GM18873 (cell line): ENCODE measurements around the gene KIF20A.
A peak's percentile ranks its signal among the peaks of the same experiment; 100 is the strongest.
"Not testable (repeated sequence)": the region's sequence is repeated elsewhere in the genome, so short reads cannot be mapped to it uniquely, and the experiment has no call there.

Experiments used
- ATAC-seq: cut with Tn5 transposase; IDR thresholded peaks from one replicate; pipeline ENCODE4 v1.9.1; 2021; ENCODE audit warnings: mild to moderate bottlenecking, moderate library complexity, moderate number of reproducible peaks; ENCODE audit not compliant: unreplicated experiment, low FRiP score

Gene KIF20A

DNA sequence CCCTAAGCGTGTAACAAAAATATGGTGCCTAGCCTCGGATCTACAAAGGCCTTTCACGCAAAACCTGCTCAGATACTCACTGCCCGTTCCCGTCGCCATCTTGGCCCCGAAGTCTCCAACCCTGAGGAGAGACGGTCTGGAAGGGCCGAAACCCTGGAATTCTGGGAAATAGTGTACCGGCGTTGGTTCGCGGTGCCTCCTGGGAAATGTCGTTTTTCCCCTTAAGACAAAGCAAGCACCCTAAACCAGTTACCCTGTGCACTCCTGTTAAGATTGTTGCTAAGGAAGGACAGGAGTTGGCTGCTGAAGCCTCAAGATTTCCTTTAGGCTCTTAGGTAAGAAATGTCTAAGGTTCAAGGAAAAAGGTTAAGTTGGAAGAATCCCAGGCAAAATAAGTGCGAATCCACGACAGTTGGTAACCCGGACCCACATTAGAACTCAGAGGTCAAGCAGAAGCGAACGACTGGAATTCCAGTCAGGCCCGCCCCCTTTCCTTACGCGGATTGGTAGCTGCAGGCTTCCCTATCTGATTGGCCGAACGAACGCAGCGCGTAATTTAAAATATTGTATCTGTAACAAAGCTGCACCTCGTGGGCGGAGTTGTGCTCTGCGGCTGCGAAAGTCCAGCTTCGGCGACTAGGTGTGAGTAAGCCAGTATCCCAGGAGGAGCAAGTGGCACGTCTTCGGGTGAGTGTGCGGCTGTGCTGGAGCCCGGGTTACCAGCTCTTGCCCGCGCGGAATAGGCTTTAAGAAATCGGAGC lies at the start of gene KIF20A, which contains the start of gene BRD8:
KIF20A (plus strand) TSS at position 597 of the 761 bp plus-strand sequence. CDS start 569 bp downstream, outside the sequence.
BRD8 (minus strand) TSS at position 115 of the 761 bp plus-strand sequence; CDS start at position 99, 16 bp downstream.
- peak; percentile 67 for ATAC-seq

DNA sequence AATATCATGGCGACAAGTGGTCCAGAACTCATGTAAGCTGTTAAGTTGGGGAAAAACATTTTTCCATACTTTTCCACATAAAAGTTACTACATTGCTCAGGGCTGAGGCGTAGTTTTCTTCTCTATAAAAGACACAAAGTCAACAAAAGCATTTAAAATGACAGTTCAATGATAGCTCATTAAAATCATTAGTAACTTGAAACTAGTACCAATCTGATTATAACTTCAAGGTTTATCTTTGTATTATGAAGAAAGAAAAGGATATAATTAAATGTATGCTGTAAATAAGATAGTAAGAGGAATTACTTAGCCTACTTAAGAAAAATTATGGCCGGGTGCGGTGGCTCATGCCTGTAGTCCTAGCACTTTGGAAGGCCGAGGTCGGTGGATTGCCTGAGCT lies 49.6 kb upstream of the KIF20A start:
- ATAC-seq: no peak

DNA sequence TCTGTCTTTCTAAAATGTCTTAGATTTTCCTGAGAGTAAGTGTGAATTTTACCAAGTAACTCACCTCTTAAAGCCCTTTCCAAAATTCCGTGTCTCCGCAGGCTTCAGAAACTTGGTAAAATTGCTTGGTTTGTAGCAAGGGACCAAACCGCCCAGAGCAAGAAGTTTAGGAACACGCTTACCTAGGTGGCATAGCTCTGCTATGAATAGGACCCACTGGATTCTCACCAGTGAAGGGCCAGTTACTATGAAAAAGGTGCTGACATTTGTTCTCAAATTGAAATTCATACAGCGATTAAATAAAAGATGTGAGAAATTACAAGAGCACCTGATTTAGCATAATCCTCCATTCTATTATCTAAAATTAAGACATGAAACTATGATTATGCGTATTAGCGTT lies 46.4 kb upstream of the KIF20A start:
- no peak for ATAC-seq

DNA sequence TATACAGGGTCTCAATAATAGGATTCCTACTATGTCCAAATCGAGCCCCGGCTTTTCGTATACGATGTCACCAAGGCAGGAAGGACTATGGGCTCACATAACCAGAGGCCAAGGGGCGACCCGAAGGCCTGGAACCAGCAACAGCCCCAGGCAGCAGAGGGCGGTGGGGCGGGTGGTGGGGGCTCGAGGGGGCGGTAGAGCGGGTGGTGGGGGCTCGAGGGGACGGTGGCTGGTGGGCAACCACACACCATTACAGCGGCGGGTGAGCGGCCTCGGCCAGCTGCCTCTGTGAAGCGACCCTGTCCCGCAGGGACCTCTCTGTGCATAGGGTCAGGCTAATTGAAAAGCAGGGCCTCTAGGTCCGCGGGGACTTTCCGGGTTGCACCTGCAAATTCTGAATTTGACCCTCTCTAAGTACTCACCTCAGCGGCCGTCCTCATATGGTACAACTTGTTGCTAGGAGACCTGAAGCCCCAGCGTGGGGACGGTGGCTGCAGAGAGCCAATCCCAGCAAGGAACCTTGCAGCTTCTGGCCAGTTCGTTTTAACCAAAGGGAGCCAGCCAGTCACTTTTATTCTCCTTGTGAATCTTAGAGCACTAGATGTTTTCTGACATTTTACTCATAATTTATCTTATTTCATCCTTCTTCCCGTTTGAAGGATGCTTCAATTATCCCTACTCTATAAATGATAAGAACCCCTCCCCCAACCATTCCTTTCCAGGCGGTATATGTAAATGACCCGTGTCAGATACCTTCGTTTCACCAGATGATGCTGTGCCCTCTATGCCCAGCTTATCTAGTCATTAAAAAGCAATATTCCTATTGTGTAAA lies 39.7 kb upstream of the KIF20A start, which contains the start of gene NME5:
NME5 (minus strand) TSS at position 480 of the 832 bp plus-strand sequence. CDS start 648 bp downstream, outside the sequence.
- no peak for ATAC-seq

DNA sequence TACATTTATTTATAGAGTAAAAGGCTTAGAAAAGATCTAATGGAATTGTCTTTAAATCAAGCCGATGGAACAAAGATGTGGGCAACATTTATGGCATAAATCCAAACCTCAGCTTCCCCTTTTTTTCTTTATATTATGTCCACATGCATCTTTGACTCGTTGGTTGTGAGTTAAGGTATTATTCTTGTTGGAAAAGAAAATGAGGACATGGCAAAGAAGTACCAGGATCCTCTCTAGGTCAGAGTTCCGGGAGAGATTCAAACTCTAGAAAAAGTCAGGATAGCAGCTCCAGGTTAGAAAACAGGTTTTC lies 39.2 kb upstream of the KIF20A start:
- ATAC-seq: no peak

DNA sequence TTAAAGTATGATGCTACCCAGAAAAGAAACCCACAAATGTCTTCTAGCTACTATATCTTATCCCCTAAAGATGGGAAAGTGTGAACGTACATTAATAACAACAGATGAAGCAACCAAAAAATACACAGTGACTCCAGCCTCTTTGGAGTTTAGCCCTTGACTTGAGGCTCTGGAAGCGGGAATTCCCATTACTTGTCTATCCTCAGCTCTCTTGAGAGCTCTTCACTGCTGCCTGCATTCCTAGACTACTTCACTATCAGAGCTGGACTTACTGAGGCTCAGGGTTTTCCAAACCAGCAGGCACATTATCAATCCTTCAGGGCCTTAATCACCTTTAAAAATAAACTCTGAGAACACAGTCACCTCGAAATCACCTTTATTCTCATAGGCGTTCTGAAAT lies 38.6 kb upstream of the KIF20A start:
- no peak for ATAC-seq

DNA sequence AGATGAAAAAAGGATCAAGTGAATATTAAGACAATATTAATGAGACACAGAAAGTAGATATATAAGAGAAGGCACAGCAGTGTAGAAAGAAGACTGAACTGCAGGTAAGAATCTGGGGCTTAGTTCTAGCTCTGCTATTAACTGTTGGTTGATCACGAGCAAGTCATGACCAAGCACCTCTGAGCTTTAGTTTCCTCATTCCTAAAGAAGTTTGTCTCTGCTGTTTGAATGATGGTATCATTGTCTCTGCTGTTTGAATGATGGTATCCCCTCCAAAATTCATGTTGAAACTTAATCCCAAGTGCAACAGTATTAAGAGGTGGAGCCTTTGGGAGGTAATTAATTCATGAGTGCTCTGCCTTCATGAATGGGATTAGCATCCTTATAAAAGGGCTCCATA lies 37.2 kb upstream of the KIF20A start:
- no peak for ATAC-seq

DNA sequence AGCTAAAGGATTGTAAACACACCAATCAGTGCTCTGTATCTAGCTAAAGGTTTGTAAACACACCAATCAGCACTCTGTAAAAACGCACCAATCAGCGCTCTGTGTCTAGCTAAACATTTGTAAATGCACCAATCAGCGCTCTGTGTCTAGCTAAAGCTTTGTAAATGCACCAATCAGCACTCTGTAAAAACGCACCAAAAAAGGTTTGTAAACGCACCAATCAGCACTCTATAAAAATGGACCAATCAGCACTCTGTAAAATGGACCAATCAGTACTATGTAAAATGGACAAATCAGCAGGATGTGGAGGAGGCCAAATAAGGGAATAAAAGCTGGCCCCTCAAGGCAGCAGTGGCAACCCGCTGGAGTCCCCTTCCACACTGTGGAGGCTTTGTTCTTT lies 35.3 kb upstream of the KIF20A start:
- not testable (repeated sequence) for ATAC-seq

DNA sequence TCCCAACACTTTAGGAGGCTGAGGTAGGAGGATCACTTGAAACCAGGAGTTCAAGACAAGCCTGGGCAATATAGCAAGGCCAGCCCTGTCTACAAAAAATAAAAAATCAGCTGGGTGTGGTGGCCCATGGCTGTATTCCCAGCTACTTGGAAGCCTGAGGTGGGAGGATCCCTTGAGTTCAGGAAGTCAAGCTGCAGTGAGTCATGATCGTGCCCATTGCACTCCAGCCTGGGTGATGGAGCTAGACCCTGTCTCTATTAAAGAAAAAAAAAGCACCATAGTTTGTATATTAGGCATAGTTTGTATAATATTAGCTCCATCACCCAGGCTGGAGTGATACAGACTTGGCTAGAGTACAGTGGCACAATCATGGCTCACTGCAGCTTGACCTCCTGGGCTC lies 30.1 kb upstream of the KIF20A start:
- no peak for ATAC-seq

DNA sequence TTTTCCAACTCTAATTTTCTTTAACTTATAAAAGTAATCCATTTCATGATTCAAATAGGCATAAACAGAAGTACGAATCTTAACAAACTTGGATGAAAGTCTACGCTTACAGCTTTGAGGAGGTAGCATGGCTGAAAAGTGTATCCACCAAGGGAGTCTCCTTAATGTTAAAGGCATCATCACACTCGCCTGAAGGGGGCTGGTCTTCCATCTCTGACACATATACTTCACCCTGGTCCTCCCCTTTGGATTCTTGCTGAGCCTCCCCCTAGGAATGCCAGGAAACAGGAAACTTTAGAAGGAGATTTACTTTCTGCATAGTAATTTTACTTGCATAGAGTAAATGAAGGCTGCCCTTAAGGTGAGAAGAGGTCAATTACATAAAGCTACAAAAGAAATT lies 29.4 kb upstream of the KIF20A start:
- ATAC-seq: no peak

DNA sequence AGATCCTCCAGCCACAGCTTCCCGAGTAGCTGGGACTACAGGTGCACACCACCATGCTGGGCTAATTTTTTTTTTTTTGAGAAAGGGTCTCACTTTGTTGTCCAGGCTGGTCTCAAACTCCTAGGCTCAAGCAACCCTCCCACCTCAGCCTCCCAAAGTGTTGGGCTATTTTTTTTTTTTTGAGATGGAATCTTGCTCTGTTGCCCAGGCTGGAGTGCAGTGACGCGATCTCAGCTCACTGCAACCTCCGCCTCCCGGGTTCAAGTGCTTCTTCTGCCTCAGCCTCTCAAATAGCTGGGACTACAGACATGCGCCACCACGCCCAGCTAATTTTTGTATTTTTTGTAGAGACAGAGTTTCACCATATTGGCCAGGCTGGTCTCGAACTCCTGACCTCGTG lies 22.9 kb upstream of the KIF20A start:
- ATAC-seq: not testable (repeated sequence)

DNA sequence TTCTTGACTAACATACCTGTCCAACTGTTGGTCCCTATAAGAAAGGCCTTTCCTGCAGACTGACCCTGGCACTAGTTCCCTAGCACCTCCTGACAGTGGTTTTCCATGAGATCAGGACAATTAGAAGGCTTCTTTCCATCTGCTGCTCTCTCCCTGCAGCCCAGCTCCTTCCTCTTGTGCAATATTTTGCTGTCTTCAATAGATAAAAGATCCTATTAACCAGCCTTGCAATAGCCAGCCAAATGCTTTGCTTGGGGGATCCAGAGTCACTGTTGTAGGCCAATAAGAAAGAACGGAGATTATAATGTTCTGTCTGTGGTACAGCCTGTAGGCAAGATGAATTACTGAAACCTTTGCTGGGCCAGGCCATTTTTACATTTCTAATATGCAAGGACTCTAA lies 21.3 kb upstream of the KIF20A start:
- ATAC-seq: no peak

DNA sequence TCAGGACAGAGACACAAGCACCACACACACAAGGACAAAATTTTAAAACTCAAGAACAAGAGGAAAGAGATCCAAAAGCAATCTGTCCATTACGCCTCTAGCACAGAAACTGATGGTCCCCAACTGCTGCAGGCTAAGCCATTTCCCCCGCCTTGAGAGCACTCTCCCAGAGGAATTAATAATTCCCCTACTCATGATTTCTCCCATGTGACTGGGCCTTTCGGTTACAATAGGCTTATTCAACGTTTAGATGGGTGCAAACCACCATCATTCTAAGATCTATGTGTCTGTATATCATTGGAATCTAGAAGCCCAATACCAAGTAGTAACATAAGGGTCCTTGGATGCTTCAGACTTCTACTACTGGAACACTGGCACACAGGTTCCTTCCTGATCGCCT lies 19.2 kb upstream of the KIF20A start:
- no peak for ATAC-seq

DNA sequence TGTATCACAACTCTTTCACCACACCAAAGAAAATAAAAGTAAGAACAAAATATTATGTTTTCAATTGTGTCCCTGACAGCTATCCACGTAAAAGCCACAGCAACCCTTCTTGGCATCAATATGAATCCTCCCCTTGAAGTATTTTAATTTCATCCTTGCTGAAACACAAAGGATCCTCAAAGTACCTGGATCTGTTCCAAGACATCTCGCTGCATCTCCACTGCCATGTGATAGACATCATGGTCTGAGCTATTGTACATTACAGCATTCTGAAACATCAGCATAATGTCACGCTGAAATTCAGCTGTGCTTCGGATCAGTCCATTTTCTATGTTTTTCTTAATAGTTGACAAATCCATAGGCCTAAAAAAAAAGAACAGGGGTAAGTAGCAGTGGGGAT lies 18.2 kb upstream of the KIF20A start:
- ATAC-seq: no peak

DNA sequence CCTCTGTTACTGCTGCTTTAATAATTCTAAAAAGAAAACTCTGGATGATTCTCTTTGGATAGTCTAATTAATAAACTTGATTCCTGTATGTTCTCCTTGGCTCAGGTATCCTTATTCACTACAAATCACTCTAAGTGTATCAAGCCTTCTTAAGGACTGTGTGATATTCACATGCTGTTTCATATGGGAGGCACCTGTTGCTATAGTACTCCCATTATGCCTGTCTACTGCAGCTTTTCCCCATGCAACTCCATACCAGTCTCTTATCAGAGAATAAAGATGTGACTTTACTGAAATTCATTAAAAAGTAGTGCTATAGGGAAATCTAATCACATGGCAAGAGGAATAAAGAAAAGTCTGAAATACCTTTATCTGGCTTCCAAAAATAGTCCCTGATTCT lies 15.2 kb upstream of the KIF20A start:
- no peak for ATAC-seq

DNA sequence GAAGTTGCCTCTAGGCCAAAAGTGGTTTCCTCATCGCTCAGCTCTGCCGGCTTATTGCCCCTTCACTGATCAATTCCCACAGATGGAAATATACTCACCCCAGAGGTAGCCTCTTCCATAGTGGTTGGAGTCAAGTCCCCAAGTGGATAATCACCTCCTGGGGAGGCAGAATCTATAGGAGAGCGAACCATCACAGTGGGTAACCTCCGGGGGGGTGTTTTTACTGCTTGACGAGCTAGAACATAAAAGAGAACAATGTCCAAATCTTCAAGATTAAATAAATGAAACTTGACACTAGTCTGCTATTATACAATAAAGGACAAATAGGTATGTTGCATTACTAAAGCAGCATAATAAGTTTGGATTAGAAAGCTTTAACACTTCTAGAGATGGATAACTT lies 9.8 kb upstream of the KIF20A start:
- ATAC-seq: no peak

DNA sequence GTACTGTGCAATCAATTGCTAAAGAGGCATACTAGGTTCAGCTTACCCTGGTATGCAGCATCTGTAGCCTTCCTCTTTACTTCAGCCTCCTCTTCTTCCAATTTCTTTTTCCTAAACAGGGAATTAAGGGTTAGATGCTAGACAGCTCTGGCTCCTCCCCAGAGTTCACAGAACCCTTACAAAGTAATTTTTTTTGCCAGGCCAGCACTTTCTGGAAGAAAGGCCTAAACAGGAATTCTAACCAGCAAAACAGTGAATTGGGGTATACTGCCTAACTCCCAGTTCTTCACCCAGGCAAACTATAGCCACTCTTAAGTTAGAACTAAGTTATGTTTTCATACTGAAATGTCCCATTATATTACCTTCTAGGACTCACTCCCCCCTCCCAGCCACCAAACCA lies 8.6 kb upstream of the KIF20A start:
- ATAC-seq: no peak

DNA sequence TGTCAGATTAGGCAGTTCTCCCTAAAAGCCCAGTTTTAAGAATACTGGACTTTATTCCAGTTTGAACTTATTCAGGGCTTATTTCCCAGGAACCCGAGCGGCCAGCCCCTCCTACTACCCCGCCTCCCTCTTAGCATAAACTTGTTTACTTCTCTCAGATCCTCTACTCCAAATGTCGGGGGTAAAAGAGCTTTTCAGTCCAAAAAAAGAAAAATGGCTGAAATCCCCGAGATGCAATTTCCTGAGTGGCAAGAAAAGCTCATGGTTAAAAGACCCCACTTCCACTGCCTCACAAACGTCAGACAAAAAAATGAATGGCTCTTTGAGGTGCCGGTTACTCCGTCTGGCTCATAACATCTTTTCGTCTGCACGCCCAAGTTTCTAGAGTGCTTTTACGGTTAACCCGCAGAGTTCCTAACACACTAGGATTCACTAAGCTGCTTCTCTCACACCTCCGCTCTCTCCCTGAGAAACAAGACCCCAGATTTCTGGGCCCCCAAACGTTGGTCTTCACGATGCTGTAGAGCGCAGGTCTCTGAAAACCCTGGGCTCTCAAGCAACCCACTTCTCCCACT lies 884 bp upstream of the KIF20A start:
- no peak for ATAC-seq

DNA sequence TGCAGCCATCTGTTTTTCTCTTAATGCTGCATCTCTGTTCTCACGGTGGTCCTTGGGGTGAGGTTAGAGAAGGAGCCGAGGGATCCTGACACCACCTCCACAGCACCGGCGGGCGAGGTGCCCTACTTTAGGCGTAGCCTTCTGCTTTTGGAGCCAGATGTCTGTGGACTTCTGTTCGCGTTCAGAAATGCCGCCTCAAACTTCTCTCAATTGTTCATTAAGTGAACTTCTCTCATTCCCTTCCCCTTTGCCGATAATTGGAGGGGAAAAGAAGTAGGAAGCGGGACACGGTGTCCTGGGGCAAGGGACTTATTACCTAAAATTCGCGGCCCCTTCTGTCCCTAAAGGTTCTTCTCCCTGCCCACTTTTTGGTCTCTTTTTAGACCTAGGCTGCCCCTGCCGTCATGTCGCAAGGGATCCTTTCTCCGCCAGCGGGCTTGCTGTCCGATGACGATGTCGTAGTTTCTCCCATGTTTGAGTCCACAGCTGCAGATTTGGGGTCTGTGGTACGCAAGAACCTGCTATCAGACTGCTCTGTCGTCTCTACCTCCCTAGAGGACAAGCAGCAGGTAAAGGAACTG lies 455 bp downstream of the KIF20A start:
- ATAC-seq: no peak

DNA sequence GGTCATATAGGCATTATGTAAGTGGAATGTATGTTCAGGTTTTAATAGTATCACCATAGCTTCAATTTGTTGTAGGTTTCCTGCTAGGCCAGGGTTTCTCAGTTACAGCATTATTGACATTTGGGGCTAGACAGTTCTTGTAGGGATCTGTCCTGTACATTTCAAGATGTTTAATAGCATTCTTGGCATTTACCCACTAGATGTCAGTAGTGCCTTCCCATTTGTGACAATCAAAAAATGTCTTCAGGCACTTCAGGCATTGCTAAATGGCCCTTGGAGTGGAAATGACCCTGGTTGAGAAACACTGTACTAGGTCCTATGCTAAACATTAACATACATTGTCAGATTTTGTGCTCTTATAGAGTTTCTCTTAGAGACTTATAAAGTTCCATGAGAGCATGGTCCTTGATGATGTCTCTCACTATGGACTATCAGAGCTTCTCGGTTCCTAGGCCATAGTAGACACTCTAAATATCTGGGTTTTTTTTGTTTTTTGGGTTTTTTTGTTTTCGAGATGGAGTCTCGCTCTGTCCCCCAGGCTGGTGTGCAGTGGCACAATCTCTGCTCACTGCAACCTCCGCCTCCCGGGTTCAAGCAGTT lies 1.4 kb downstream of the KIF20A start:
- ATAC-seq: no peak

DNA sequence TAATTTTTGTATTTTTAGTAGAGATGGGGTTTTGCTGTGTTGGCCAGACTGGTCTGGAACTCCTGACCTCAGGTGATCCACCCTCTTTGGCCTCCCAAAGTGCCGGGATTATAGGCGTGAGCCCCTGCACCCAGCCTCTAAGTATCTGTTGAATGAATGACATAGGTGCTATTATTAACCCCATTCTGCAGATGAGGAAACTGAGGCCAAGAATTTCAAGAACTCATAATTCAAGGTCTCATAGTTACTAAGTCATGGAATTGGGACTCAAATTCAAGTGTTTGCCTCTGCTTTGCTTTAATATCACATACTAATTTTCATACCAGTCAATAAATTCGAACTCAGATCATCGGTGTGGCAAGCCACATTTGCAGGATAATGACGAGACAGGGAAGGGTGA lies 1.9 kb downstream of the KIF20A start:
- ATAC-seq: no peak
